Measurements from ENCODE around the gene ACAD9.

The ACAD9 gene

GRCh38 chr3:128949158-128949557 is 69.7 kb downstream of the ACAD9 start:
- Mint-ChIP-seq H3K9me3 (no peaks in the 10 kb centered on the region), H3K4me3 (no peak overlapping the region), H3K4me1 (ENCODE audit: low read depth) (no peaks in the 10 kb centered on the region), H3K36me3 (ENCODE audit: low read depth) (no peaks in the 10 kb centered on the region), H3K27me3 (ENCODE audit: low read depth) (peaks cover 6% of the 10 kb centered on the region), H3K27ac (no peak overlapping the region)
- DNase-seq (ENCODE audit: low spot score): no peak

GRCh38 chr3:128950223-128950938 is 71.0 kb downstream of the ACAD9 start:
- H3K9me3 Mint-ChIP-seq: no peaks in the 10 kb centered on the region
- DNase-seq (ENCODE audit: low spot score): peak; percentile 16
- no peaks in the 10 kb centered on the region for H3K4me1 Mint-ChIP-seq (ENCODE audit: low read depth)
- H3K4me3 Mint-ChIP-seq: no peak overlapping the region
- peaks cover 6% of the 10 kb centered on the region for H3K27me3 Mint-ChIP-seq (ENCODE audit: low read depth)
- H3K36me3 Mint-ChIP-seq (ENCODE audit: low read depth): no peaks in the 10 kb centered on the region
- H3K27ac Mint-ChIP-seq: no peak overlapping the region

GRCh38 chr3:128956440-128956839 is 77.0 kb downstream of the ACAD9 start:
- H3K9me3 Mint-ChIP-seq: no peaks in the 10 kb centered on the region
- no peak overlapping the region for H3K4me3 Mint-ChIP-seq
- no peak overlapping the region for H3K27ac Mint-ChIP-seq
- H3K36me3 Mint-ChIP-seq (ENCODE audit: low read depth): no peaks in the 10 kb centered on the region
- H3K4me1 Mint-ChIP-seq (ENCODE audit: low read depth): no peaks in the 10 kb centered on the region
- H3K27me3 Mint-ChIP-seq (ENCODE audit: low read depth): peaks cover 12% of the 10 kb centered on the region
- DNase-seq (ENCODE audit: low spot score): no peak
